ENCODE measurements around the gene KRTCAP3. TPM values are rescaled to one million over a fixed set of nuclear protein-coding genes. Genes with fewer than 3 reads are reported as not detected.
A peak's percentile ranks its signal among the peaks of the same experiment; 100 is the strongest.

KRTCAP3 gene
- polyA plus RNA-seq, 2 donors, result 21.0 to 30.3 TPM

GRCh38 chr2:27464443-27464842 lies 22.3 kb downstream of the KRTCAP3 start:
- 96 to 98% methylated on average over 7 of the region's 7 CpGs for WGBS, 2 donors
- H3K4me3 ChIP-seq (ENCODE audit: low read depth in 1 of 2, low read length in 2 of 2), result no peak overlapping the region
- H3K36me3 ChIP-seq (ENCODE audit: control insufficient read depth in 2 of 2, insufficient read depth in 2 of 2, low read length in 1 of 2), result no peaks in the 10 kb centered on the region
- no peaks in the 10 kb centered on the region for H3K9me3 ChIP-seq (ENCODE audit: control insufficient read depth in 2 of 2, insufficient read depth in 1 of 2, low read depth in 1 of 2, low read length in 1 of 2)
- no peaks in the 10 kb centered on the region for H3K27me3 ChIP-seq (ENCODE audit: control insufficient read depth in 1 of 2, insufficient read depth in 2 of 2, low read length in 2 of 2)
- H3K4me1 ChIP-seq (ENCODE audit: control insufficient read depth in 2 of 2, insufficient read depth in 2 of 2, low read length in 1 of 2), result no peaks in the 10 kb centered on the region
- H3K27ac ChIP-seq (ENCODE audit: low read depth in 2 of 2, low read length in 1 of 2), result no peak overlapping the region

DNA sequence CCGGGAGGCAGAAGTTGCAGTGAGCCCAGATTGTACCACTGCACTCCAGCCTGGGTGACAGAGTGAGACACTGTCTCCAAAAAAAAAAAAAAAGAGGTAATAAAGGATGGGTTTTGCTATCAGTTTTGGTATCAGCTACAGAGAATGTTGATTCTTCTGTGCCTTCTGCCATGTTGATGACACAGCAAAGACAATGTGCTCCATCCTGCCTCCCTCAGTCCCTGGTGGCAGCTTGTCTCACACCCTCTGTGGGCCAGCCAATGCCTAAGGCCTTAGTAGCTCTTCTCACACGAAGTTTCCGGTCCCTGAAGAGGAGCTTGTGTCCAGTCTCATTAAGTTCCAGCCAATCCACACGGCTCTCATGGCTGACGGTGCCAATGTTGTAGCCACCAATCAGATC lies 29.8 kb downstream of the KRTCAP3 start:
- WGBS, 2 donors, result 93 to 94% methylated on average over 5 of the region's 5 CpGs
- no peak overlapping the region for H3K27ac ChIP-seq (ENCODE audit: low read depth in 2 of 2, low read length in 1 of 2)
- H3K9me3 ChIP-seq (ENCODE audit: control insufficient read depth in 2 of 2, insufficient read depth in 1 of 2, low read depth in 1 of 2, low read length in 1 of 2), result no peaks in the 10 kb centered on the region
- no peaks in the 10 kb centered on the region for H3K4me1 ChIP-seq (ENCODE audit: control insufficient read depth in 2 of 2, insufficient read depth in 2 of 2, low read length in 1 of 2)
- peaks cover 3 to 10% of the 10 kb centered on the region in 2 donors for H3K36me3 ChIP-seq (ENCODE audit: control insufficient read depth in 2 of 2, insufficient read depth in 2 of 2, low read length in 1 of 2)
- no peak overlapping the region for H3K4me3 ChIP-seq (ENCODE audit: low read depth in 1 of 2, low read length in 2 of 2)
- H3K27me3 ChIP-seq (ENCODE audit: control insufficient read depth in 1 of 2, insufficient read depth in 2 of 2, low read length in 2 of 2), result no peaks in the 10 kb centered on the region

- H3K4me1 ChIP-seq (ENCODE audit: control insufficient read depth in 2 of 2, insufficient read depth in 2 of 2, low read length in 1 of 2), result no peaks in the 10 kb centered on the region
- H3K36me3 ChIP-seq (ENCODE audit: control insufficient read depth in 2 of 2, insufficient read depth in 2 of 2, low read length in 1 of 2), result peaks cover 6 to 7% of the 10 kb centered on the region in 2 donors
- 73 to 74% methylated on average over 3 of the region's 3 CpGs for WGBS, 2 donors
- H3K27ac ChIP-seq (ENCODE audit: low read depth in 2 of 2, low read length in 1 of 2), result no peak overlapping the region
- H3K4me3 ChIP-seq (ENCODE audit: low read depth in 1 of 2, low read length in 2 of 2), result no peak overlapping the region
- no peaks in the 10 kb centered on the region for H3K9me3 ChIP-seq (ENCODE audit: control insufficient read depth in 2 of 2, insufficient read depth in 1 of 2, low read depth in 1 of 2, low read length in 1 of 2)
- no peaks in the 10 kb centered on the region for H3K27me3 ChIP-seq (ENCODE audit: control insufficient read depth in 1 of 2, insufficient read depth in 2 of 2, low read length in 2 of 2)
Observed at GRCh38 chr2:27485496-27485895, 43.3 kb downstream of the KRTCAP3 start.

GRCh38 chr2:27489118-27489497 lies 46.9 kb downstream of the KRTCAP3 start:
- Histone ChIP-seq H3K27ac (ENCODE audit: low read depth in 2 of 2, low read length in 1 of 2) (peak overlapping the region; percentile 55 to 86), H3K9me3 (ENCODE audit: control insufficient read depth in 2 of 2, insufficient read depth in 1 of 2, low read depth in 1 of 2, low read length in 1 of 2) (no peaks in the 10 kb centered on the region)
- WGBS, 2 donors, result 2 to 3% methylated on average over 11 of the region's 11 CpGs

DNA sequence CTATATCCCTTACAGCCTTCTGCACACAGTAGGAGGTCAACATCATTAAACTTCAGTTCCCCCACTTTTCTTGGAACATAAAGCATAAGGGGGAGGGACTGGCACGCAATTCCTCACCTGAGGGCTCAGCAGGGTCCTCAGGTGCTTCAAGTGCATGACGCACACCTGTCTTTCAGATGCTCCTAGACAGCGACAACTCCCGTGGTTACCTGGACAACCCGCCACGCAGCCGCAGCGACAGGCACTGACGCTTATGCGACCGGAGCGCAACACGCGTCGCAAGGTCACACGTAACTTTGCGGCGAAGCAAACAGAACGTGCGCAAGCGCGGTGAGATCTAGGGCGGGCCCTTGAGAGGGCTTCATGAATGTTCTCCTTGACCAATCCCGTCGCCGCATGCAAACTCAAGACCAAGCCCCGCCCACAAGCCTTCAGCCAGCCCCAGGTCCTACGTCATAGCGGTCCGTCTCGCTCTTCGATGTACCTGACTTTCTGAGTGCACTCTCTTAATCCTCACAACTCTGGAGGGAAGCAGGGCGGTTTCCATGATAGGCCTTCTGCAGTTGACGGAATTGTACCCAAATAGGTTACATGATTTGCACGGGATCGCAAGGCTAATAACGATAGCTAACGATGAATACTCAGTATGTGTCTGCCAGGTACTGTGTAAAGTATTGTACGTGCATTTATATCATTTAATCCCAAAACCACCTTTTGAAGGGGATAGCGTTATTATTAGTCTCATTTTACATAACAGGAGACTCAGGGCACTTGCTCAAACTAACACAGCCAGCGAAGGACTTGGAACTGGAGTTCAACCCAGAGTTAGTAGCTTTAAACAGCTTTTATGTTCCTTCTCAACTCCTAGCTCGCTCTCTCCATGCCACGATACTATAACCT lies 47.6 kb downstream of the KRTCAP3 start, which contains the start of gene IFT172:
Gene IFT172, minus strand, starts transcription at position 246 of the 900 bp plus-strand sequence. Its CDS starts 90 bp downstream, at position 156.
- WGBS, 2 donors, result 7 to 8% methylated on average over 43 of the region's 43 CpGs
- Histone ChIP-seq H3K4me1 (ENCODE audit: control insufficient read depth in 2 of 2, insufficient read depth in 2 of 2, low read length in 1 of 2) (peaks cover 3 to 5% of the 10 kb centered on the region in 2 donors), H3K27ac (ENCODE audit: low read depth in 2 of 2, low read length in 1 of 2) (peak within 1 kb of the TSS; percentile 75 to 86), H3K4me3 (ENCODE audit: low read depth in 1 of 2, low read length in 2 of 2) (peak within 1 kb of the TSS; percentile 52 to 60), H3K9me3 (ENCODE audit: control insufficient read depth in 2 of 2, insufficient read depth in 1 of 2, low read depth in 1 of 2, low read length in 1 of 2) (no peaks in the 10 kb centered on the region), H3K36me3 (ENCODE audit: control insufficient read depth in 2 of 2, insufficient read depth in 2 of 2, low read length in 1 of 2) (peaks cover 0 to 3% of the 10 kb centered on the region in 2 donors), H3K27me3 (ENCODE audit: control insufficient read depth in 1 of 2, insufficient read depth in 2 of 2, low read length in 2 of 2) (no peaks in the 10 kb centered on the region)

More at GRCh38 chr2:27489118-27489497, 46.9 kb downstream of the KRTCAP3 start:
- Histone ChIP-seq H3K4me1 (ENCODE audit: control insufficient read depth in 2 of 2, insufficient read depth in 2 of 2, low read length in 1 of 2) (no peaks in the 10 kb centered on the region), H3K27me3 (ENCODE audit: control insufficient read depth in 1 of 2, insufficient read depth in 2 of 2, low read length in 2 of 2) (no peaks in the 10 kb centered on the region), H3K4me3 (ENCODE audit: low read depth in 1 of 2, low read length in 2 of 2) (peak overlapping the region; percentile 52 to 60), H3K36me3 (ENCODE audit: control insufficient read depth in 2 of 2, insufficient read depth in 2 of 2, low read length in 1 of 2) (peaks cover 0 to 3% of the 10 kb centered on the region in 2 donors)

- Histone ChIP-seq H3K4me1 (ENCODE audit: control insufficient read depth in 2 of 2, insufficient read depth in 2 of 2, low read length in 1 of 2) (peaks cover 5 to 11% of the 10 kb centered on the region in 2 donors), H3K4me3 (ENCODE audit: low read depth in 1 of 2, low read length in 2 of 2) (no peak overlapping the region), H3K27me3 (ENCODE audit: control insufficient read depth in 1 of 2, insufficient read depth in 2 of 2, low read length in 2 of 2) (no peaks in the 10 kb centered on the region), H3K27ac (ENCODE audit: low read depth in 2 of 2, low read length in 1 of 2) (no peak overlapping the region), H3K9me3 (ENCODE audit: control insufficient read depth in 2 of 2, insufficient read depth in 1 of 2, low read depth in 1 of 2, low read length in 1 of 2) (no peaks in the 10 kb centered on the region), H3K36me3 (ENCODE audit: control insufficient read depth in 2 of 2, insufficient read depth in 2 of 2, low read length in 1 of 2) (peaks cover 0 to 3% of the 10 kb centered on the region in 2 donors)
- 87 to 93% methylated on average over 4 of the region's 4 CpGs for WGBS, 2 donors
Observed at GRCh38 chr2:27492557-27492956, 50.4 kb downstream of the KRTCAP3 start.

GRCh38 chr2:27493948-27494283 lies 51.7 kb downstream of the KRTCAP3 start:
- peak overlapping the region; percentile 61 to 67 for H3K4me3 ChIP-seq (ENCODE audit: low read depth in 1 of 2, low read length in 2 of 2)
- no peaks in the 10 kb centered on the region for H3K9me3 ChIP-seq (ENCODE audit: control insufficient read depth in 2 of 2, insufficient read depth in 1 of 2, low read depth in 1 of 2, low read length in 1 of 2)
- H3K27ac ChIP-seq (ENCODE audit: low read depth in 2 of 2, low read length in 1 of 2), result peak overlapping the region in 1 of 2 donors; percentile 7
- H3K36me3 ChIP-seq (ENCODE audit: control insufficient read depth in 2 of 2, insufficient read depth in 2 of 2, low read length in 1 of 2), result peaks cover 0 to 3% of the 10 kb centered on the region in 2 donors
- H3K4me1 ChIP-seq (ENCODE audit: control insufficient read depth in 2 of 2, insufficient read depth in 2 of 2, low read length in 1 of 2), result peaks cover 5 to 14% of the 10 kb centered on the region in 2 donors
- 88 to 90% methylated on average over 13 of the region's 13 CpGs for whole genome bisulfite sequencing, 2 donors
- no peaks in the 10 kb centered on the region for H3K27me3 ChIP-seq (ENCODE audit: control insufficient read depth in 1 of 2, insufficient read depth in 2 of 2, low read length in 2 of 2)

Other genes starting within 250 kb of the KRTCAP3 start
- 10 to 100 TPM; 66.2 to 92.7 TPM for gene ATRAID, start 230.3 kb upstream of the KRTCAP3 start, polyA plus RNA-seq
- gene SLC5A6, start 230.1 kb upstream of the KRTCAP3 start, polyA plus RNA-seq, result 10 to 100 TPM; 11.4 to 13.5 TPM
- gene CAD, start 225.0 kb upstream of the KRTCAP3 start, polyA plus RNA-seq, result 10 to 100 TPM; 16.8 to 18.3 TPM
- under 1 TPM; 0.08 to 0.09 TPM for gene SLC30A3, start 179.3 kb upstream of the KRTCAP3 start, polyA plus RNA-seq
- gene DNAJC5G, start 166.9 kb upstream of the KRTCAP3 start, polyA plus RNA-seq, result under 1 TPM; 0.05 to 0.14 TPM
- under 1 TPM; 0.05 to 0.18 TPM for gene TRIM54, start 160.0 kb upstream of the KRTCAP3 start, polyA plus RNA-seq
- 1 to 10 TPM in 1 of 2 donors, under 1 TPM in 1; 0.41 to 1.1 TPM for gene UCN, start 133.9 kb upstream of the KRTCAP3 start, polyA plus RNA-seq
- 10 to 100 TPM; 44.9 to 71.2 TPM for gene MPV17, start 119.3 kb upstream of the KRTCAP3 start, polyA plus RNA-seq
- 10 to 100 TPM; 41.5 to 43.8 TPM for gene GTF3C2, start 85.6 kb upstream of the KRTCAP3 start, polyA plus RNA-seq
- 10 to 100 TPM; 44.1 to 55.5 TPM for gene EIF2B4, start 72.0 kb upstream of the KRTCAP3 start, polyA plus RNA-seq
- gene SNX17, start 71.8 kb upstream of the KRTCAP3 start, polyA plus RNA-seq, result 10 to 100 TPM; 36.9 to 61.7 TPM
- 10 to 100 TPM; 20.0 to 34.5 TPM for gene ZNF513, start 61.6 kb upstream of the KRTCAP3 start, polyA plus RNA-seq
- gene PPM1G, start 32.8 kb upstream of the KRTCAP3 start, polyA plus RNA-seq, result 10 to 100 TPM; 40.3 to 65.0 TPM
- 10 to 100 TPM; 51.9 to 95.7 TPM for gene NRBP1, start 13.8 kb upstream of the KRTCAP3 start, polyA plus RNA-seq
- gene IFT172, start 47.4 kb downstream of the KRTCAP3 start, polyA plus RNA-seq, result 10 to 100 TPM; 12.8 to 27.5 TPM
- gene FNDC4, start 52.8 kb downstream of the KRTCAP3 start, polyA plus RNA-seq, result 10 to 100 TPM; 22.2 to 34.0 TPM
- gene GCKR, start 54.5 kb downstream of the KRTCAP3 start, polyA plus RNA-seq, result 1 to 10 TPM; 2.1 to 4.0 TPM
- 1 to 10 TPM; 5.6 to 6.6 TPM for gene ZNF512, start 140.7 kb downstream of the KRTCAP3 start, polyA plus RNA-seq
- 1 to 10 TPM; 1.0 to 1.2 TPM for gene CCDC121, start 186.6 kb downstream of the KRTCAP3 start, polyA plus RNA-seq
- 10 to 100 TPM; 15.0 to 25.0 TPM for gene GPN1, start 186.7 kb downstream of the KRTCAP3 start, polyA plus RNA-seq
- 10 to 100 TPM; 16.6 to 22.8 TPM for gene SUPT7L, start 221.2 kb downstream of the KRTCAP3 start, polyA plus RNA-seq
- gene SLC4A1AP, start 221.5 kb downstream of the KRTCAP3 start, polyA plus RNA-seq, result 10 to 100 TPM in 1 of 2 donors, 1 to 10 TPM in 1; 10.0 to 15.1 TPM